Measurements from ENCODE around the gene FRRS1L.

- TF ChIP-seq CTCF (conservative IDR thresholded peaks at IDR 0.05; ENCODE audit: low read depth, low read length): no peak
- TF ChIP-seq ELK1 (IDR thresholded peaks at IDR 0.05; ENCODE audit: borderline replicate concordance, low read depth, low read length): no peak
These were observed 46.8 kb downstream of the FRRS1L start for GRCh38 chr9:109120204-109120789.

Data from IMR-90 (cell line).